Suprapubic skin (tissue), 4 donors: ENCODE data around the gene KCNH1. TPM values are rescaled to one million over a fixed set of nuclear protein-coding genes. Genes with fewer than 3 reads are reported as not detected.

Experiments
- DNase-seq, 2 donors: peaks; one replicate each; pipeline ENCODE4 v3.0.0-alpha.2; 2019; ENCODE audit warnings: low spot score in 2 of 2
- H3K27ac ChIP-seq: fragments of 200-600 bp; sonication (generic); one replicate; pipeline ENCODE4 v1.5.1; 2019
- H3K27me3 ChIP-seq: fragments of 200-600 bp; sonication (generic); one replicate; pipeline ENCODE4 v1.5.1; 2019
- H3K36me3 ChIP-seq: fragments of 200-600 bp; sonication (generic); one replicate; pipeline ENCODE4 v1.5.1; 2019
- H3K4me1 ChIP-seq: fragments of 200-600 bp; sonication (generic); one replicate; pipeline ENCODE4 v1.5.1; 2019
- H3K4me3 ChIP-seq: fragments of 200-600 bp; sonication (generic); one replicate; pipeline ENCODE4 v1.5.1; 2019; ENCODE audit warnings: mild to moderate bottlenecking
- H3K9me3 ChIP-seq: fragments of 200-600 bp; sonication (generic); one replicate; pipeline ENCODE4 v1.5.1; 2019
- CTCF ChIP-seq, 2 donors: fragments of 200-600 bp in 1 of 2; fragments of 450-650 bp in 1 of 2; sonication (generic) in 1 of 2; IDR thresholded peaks; one replicate each; pipeline ENCODE4 v1.5.1; 2016 to 2019; ENCODE audit warnings: antibody characterized with exemption in 2 of 2, mild to moderate bottlenecking in 1 of 2, moderate library complexity in 1 of 2
- EP300 ChIP-seq: sonication (generic); formaldehyde crosslinking; IDR thresholded peaks from one replicate; pipeline ENCODE4 v1.6.1; 2017; ENCODE audit warnings: antibody characterized with exemption
- POLR2A ChIP-seq, 2 donors: fragments of 450-650 bp; IDR thresholded peaks; one replicate each; pipeline ENCODE4 v1.6.1; 2017; ENCODE audit warnings: antibody characterized with exemption in 2 of 2, mild to moderate bottlenecking in 2 of 2, moderate library complexity in 2 of 2
- POLR2AphosphoS5 ChIP-seq, 3 donors: sonication (generic); formaldehyde crosslinking; IDR thresholded peaks; one replicate each; pipeline ENCODE4 v1.6.1; 2017; ENCODE audit warnings: antibody characterized with exemption in 3 of 3
- WGBS: methylation state at CpG from one replicate; pipeline ENCODE4 v1.1.5; 2018; 5-methylcytosine and 5-hydroxymethylcytosine counted together
- total RNA-seq, 4 donors: library from RNA; depleted of rRNA; stranded (reverse); fragments of >200 nt; gene quantifications; one replicate each; pipeline ENCODE4 v1.1.0, GENCODE V29; 2016

Gene KCNH1
- total RNA-seq, 4 donors from 2014 or later: 1.1 TPM; not detected in 3

- Histone ChIP-seq H3K27me3 (peaks cover 15% of the 10 kb centered on the region), H3K4me1 (no peaks in the 10 kb centered on the region), H3K27ac (no peak overlapping the region), H3K9me3 (no peaks in the 10 kb centered on the region), H3K4me3 (no peak overlapping the region), H3K36me3 (no peaks in the 10 kb centered on the region)
- TF ChIP-seq EP300 (no peak), POLR2AphosphoS5 (IDR thresholded peaks at IDR 0.05) (no peak), CTCF (IDR thresholded peaks at IDR 0.05) (no peak), POLR2A (IDR thresholded peaks at IDR 0.05) (no peak)
- WGBS: 59% methylated on average over 2 of the region's 2 CpGs
- no peak for DNase-seq
Measured at GRCh38 chr1:211126622-211127021, 7.3 kb downstream of the KCNH1 start.

GRCh38 chr1:211118407-211119102 is 15.4 kb downstream of the KCNH1 start:
- H3K27ac ChIP-seq: no peak overlapping the region
- no peak for TF ChIP-seq CTCF (IDR thresholded peaks at IDR 0.05)
- no peak for TF ChIP-seq POLR2AphosphoS5 (IDR thresholded peaks at IDR 0.05)
- TF ChIP-seq POLR2A (IDR thresholded peaks at IDR 0.05): no peak
- no peak for TF ChIP-seq EP300
- WGBS: 72% methylated on average over 9 of the region's 9 CpGs
- no peak overlapping the region for H3K4me3 ChIP-seq
- H3K4me1 ChIP-seq: no peaks in the 10 kb centered on the region
- DNase-seq: no peak
- H3K27me3 ChIP-seq: peaks cover 4% of the 10 kb centered on the region
- no peaks in the 10 kb centered on the region for H3K36me3 ChIP-seq
- H3K9me3 ChIP-seq: no peaks in the 10 kb centered on the region

- no peaks in the 10 kb centered on the region for H3K27me3 ChIP-seq
- H3K9me3 ChIP-seq: no peaks in the 10 kb centered on the region
- H3K27ac ChIP-seq: no peak overlapping the region
- H3K36me3 ChIP-seq: no peaks in the 10 kb centered on the region
- no peaks in the 10 kb centered on the region for H3K4me1 ChIP-seq
- no peak for DNase-seq
- WGBS: 44% methylated on average over 6 of the region's 6 CpGs
- TF ChIP-seq POLR2A (IDR thresholded peaks at IDR 0.05): no peak
- TF ChIP-seq CTCF (IDR thresholded peaks at IDR 0.05): no peak
- TF ChIP-seq POLR2AphosphoS5 (IDR thresholded peaks at IDR 0.05): no peak
- TF ChIP-seq EP300: no peak
- H3K4me3 ChIP-seq: no peak overlapping the region
Measured at GRCh38 chr1:211114446-211114845, 19.5 kb downstream of the KCNH1 start.

GRCh38 chr1:211113566-211113965 is 20.4 kb downstream of the KCNH1 start:
- H3K4me1 ChIP-seq: no peaks in the 10 kb centered on the region
- DNase-seq: no peak
- no peak overlapping the region for H3K4me3 ChIP-seq
- 46% methylated on average over 2 of the region's 2 CpGs for WGBS
- no peaks in the 10 kb centered on the region for H3K9me3 ChIP-seq
- TF ChIP-seq POLR2A (IDR thresholded peaks at IDR 0.05) (no peak), POLR2AphosphoS5 (IDR thresholded peaks at IDR 0.05) (no peak)
- no peak overlapping the region for H3K27ac ChIP-seq
- H3K36me3 ChIP-seq: no peaks in the 10 kb centered on the region
- no peaks in the 10 kb centered on the region for H3K27me3 ChIP-seq

- Histone ChIP-seq H3K27ac (no peak overlapping the region), H3K36me3 (no peaks in the 10 kb centered on the region), H3K4me1 (no peaks in the 10 kb centered on the region), H3K9me3 (no peaks in the 10 kb centered on the region), H3K27me3 (no peaks in the 10 kb centered on the region), H3K4me3 (no peak overlapping the region)
- no peak for DNase-seq
- 95% methylated on average over 8 of the region's 22 CpGs for WGBS
- no peak for TF ChIP-seq POLR2A (IDR thresholded peaks at IDR 0.05)
- no peak for TF ChIP-seq EP300
- no peak for TF ChIP-seq POLR2AphosphoS5 (IDR thresholded peaks at IDR 0.05)
- TF ChIP-seq CTCF (IDR thresholded peaks at IDR 0.05): no peak
Measured at GRCh38 chr1:211111351-211111750, 22.6 kb downstream of the KCNH1 start.
